HepG2 (cell line): ENCODE measurements around the gene CD68. TPM values are rescaled to one million over a fixed set of nuclear protein-coding genes. Genes with fewer than 3 reads are reported as not detected.

Experiments used
- ATF6 ChIP-seq: sonication (generic); formaldehyde crosslinking; conservative IDR thresholded peaks from 2 replicates; pipeline ENCODE4 v1.4.0; 2020; ENCODE audit warnings: missing genetic modification reagents
- CENPBD1 ChIP-seq: sonication (generic); formaldehyde crosslinking; IDR thresholded peaks from 2 replicates; pipeline ENCODE4 v1.8.0; 2022; ENCODE audit warnings: missing genetic modification reagents, low read depth, mild to moderate bottlenecking, borderline replicate concordance
- FUBP1 ChIP-seq: sonication (generic); formaldehyde crosslinking; IDR thresholded peaks from 2 replicates; pipeline ENCODE4 v1.5.1; 2020; ENCODE audit warnings: missing genetic modification reagents, mild to moderate bottlenecking, borderline replicate concordance
- GATA4 ChIP-seq: sonication (generic); IDR thresholded peaks from 2 replicates; pipeline ENCODE4 v1.6.1; 2016; ENCODE audit warnings: antibody characterized with exemption, low read depth, borderline replicate concordance
- GZF1 ChIP-seq: sonication (generic); formaldehyde crosslinking; IDR thresholded peaks from 2 replicates; pipeline ENCODE4 v1.5.1; 2020; ENCODE audit warnings: mild to moderate bottlenecking, missing genetic modification reagents
- HHEX ChIP-seq: IDR thresholded peaks from 2 replicates; pipeline ENCODE4 v1.6.1; 2016; ENCODE audit warnings: control low read depth
- HNF1B ChIP-seq: sonication (generic); formaldehyde crosslinking; IDR thresholded peaks from 2 replicates; pipeline ENCODE4 v1.5.1; 2020; ENCODE audit warnings: mild to moderate bottlenecking, moderate library complexity, missing genetic modification reagents
- IRX3 ChIP-seq: sonication (generic); formaldehyde crosslinking; IDR thresholded peaks from 2 replicates; pipeline ENCODE4 v1.8.1; 2023; ENCODE audit warnings: mild to moderate bottlenecking, low read depth, missing genetic modification reagents, borderline replicate concordance
- KAT8 ChIP-seq: IDR thresholded peaks from 2 replicates; pipeline ENCODE4 v1.6.1; 2016; ENCODE audit warnings: missing genetic modification reagents, missing compliant biosample characterization
- MEIS1 ChIP-seq: sonication (generic); formaldehyde crosslinking; IDR thresholded peaks from 2 replicates; pipeline ENCODE4 v1.9.0; 2021; ENCODE audit warnings: mild to moderate bottlenecking, missing genetic modification reagents, moderate library complexity, borderline replicate concordance
- MTF1 ChIP-seq: sonication (generic); formaldehyde crosslinking; IDR thresholded peaks from 2 replicates; pipeline ENCODE4 v1.5.0; 2020; ENCODE audit warnings: missing genetic modification reagents
- SSRP1 ChIP-seq: IDR thresholded peaks from 2 replicates; pipeline ENCODE4 v1.6.1; 2016; ENCODE audit warnings: control low read depth
- TEAD3 ChIP-seq: optimal IDR thresholded peaks from 2 replicates; pipeline ENCODE3; 2016; ENCODE audit warnings: borderline replicate concordance
- TMF1 ChIP-seq: sonication (generic); formaldehyde crosslinking; IDR thresholded peaks from 2 replicates; pipeline ENCODE4 v1.8.1; 2022; ENCODE audit warnings: low read depth, missing genetic modification reagents
- ZMAT3 ChIP-seq: sonication (generic); formaldehyde crosslinking; conservative IDR thresholded peaks from 2 replicates; pipeline ENCODE4 v1.7.0; 2021; ENCODE audit warnings: missing genetic modification reagents
- ZNF224 ChIP-seq: sonication (generic); formaldehyde crosslinking; IDR thresholded peaks from 2 replicates; pipeline ENCODE4 v1.5.0; 2020; ENCODE audit warnings: mild to moderate bottlenecking, missing genetic modification reagents
- ZNF256 ChIP-seq: sonication (generic); formaldehyde crosslinking; conservative IDR thresholded peaks from 2 replicates; pipeline ENCODE4 v1.4.0; 2020; ENCODE audit warnings: missing genetic modification reagents
- ZNF350 ChIP-seq: sonication (generic); formaldehyde crosslinking; IDR thresholded peaks from 2 replicates; pipeline ENCODE4 v1.4.0; 2020; ENCODE audit warnings: mild to moderate bottlenecking, low read depth, missing genetic modification reagents, borderline replicate concordance
- ZNF639 ChIP-seq: conservative IDR thresholded peaks from 2 replicates; pipeline ENCODE4 v1.6.1; 2018; ENCODE audit warnings: missing genetic modification reagents
- ZNF792 ChIP-seq: IDR thresholded peaks from 2 replicates; pipeline ENCODE4 v1.6.1; 2016
- polyA plus RNA-seq, 8 experiments: library from polyadenylated mRNA; depleted of rRNA in 3 of 8; stranded (reverse) in 7 of 8; unstranded in 1 of 8; fragments of >200 nt; fragmentation: Illumina TruSeq in 4 of 8; extraction: Trizol in 4 of 8; gene quantifications; 2 replicates each; pipeline versions ENCODE4 v1.2.1 to v1.2.3, GENCODE V29; 2011 to 2016; ENCODE audit warnings: low read depth in 4 of 8, missing spikeins in 1 of 8, mixed read lengths in 1 of 8; ENCODE audit not compliant: insufficient read depth in 1 of 8
- total RNA-seq, 5 experiments: library from RNA; depleted of rRNA; stranded (reverse); fragments of >200 nt; fragmentation: Illumina TruSeq; extraction: Trizol; gene quantifications; 2 replicates each; pipeline ENCODE4 v1.2.3, GENCODE V29; 2016; ENCODE audit warnings: low read depth in 1 of 5

The CD68 gene
- total and polyA plus RNA-seq, 2 of the 13 experiments (the other 11 are each of a cell fraction or from before 2014, with no cell fraction given) = 10.3 to 104 TPM

GRCh38 chr17:7615265-7615747 lies 35.9 kb downstream of the CD68 start (continued):
- TF ChIP-seq ATF6 (CRISPR knock-in tag) = no peak
- TF ChIP-seq ZNF350 (CRISPR knock-in tag) = peak; percentile 57; the same call in 1 of the 2 replicates
- TF ChIP-seq ZNF792 = no peak
- no peak for TF ChIP-seq TMF1 (CRISPR knock-in tag)
- peak; percentile 0 for TF ChIP-seq TEAD3 (CRISPR knock-in tag)
- TF ChIP-seq GATA4 = no peak
- no peak for TF ChIP-seq CENPBD1 (CRISPR knock-in tag)
- TF ChIP-seq IRX3 (CRISPR knock-in tag) = no peak
- no peak for TF ChIP-seq MEIS1
- no peak for TF ChIP-seq ZNF224 (CRISPR knock-in tag)
- no peak for TF ChIP-seq ZNF256 (CRISPR knock-in tag)
- TF ChIP-seq GZF1 = no peak
- TF ChIP-seq SSRP1 (CRISPR knock-in tag) = no peak
- TF ChIP-seq ZMAT3 (CRISPR knock-in tag) = 0 out of 2 replicates have a peak, but pooled peaks have one; percentile 42
- TF ChIP-seq HNF1B = no peak
- TF ChIP-seq MTF1 (CRISPR knock-in tag) = 0 out of 2 replicates have a peak, but pooled peaks have one; percentile 44
- TF ChIP-seq HHEX = no peak
- TF ChIP-seq ZNF639 (CRISPR knock-in tag) = no peak
- TF ChIP-seq KAT8 (CRISPR knock-in tag) = peak; percentile 63; the same call in 1 of the 2 replicates
- no peak for TF ChIP-seq FUBP1 (CRISPR knock-in tag)
